Mesenteric fat pad (tissue), 1 donor: ENCODE data around the gene PSG5. TPM values are rescaled to one million over a fixed set of nuclear protein-coding genes. Genes with fewer than 3 reads are reported as not detected.
"Not testable (repeated sequence)": the region's sequence is repeated elsewhere in the genome, so short reads cannot be mapped to it uniquely, and the experiment has no call there.

Experiments
- DNase-seq: peaks from one replicate; pipeline ENCODE4 v3.0.0-alpha.2; 2020; ENCODE audit warnings: low spot score
- total RNA-seq: library from RNA; stranded (reverse); fragmentation: NEBNext Ultra II Directional; extraction: Animal tissue kit (Norgen Biotek cat#: 25700); gene quantifications from one replicate; pipeline ENCODE4 v1.2.1, GENCODE V29; 2021
- donor health status: DM: yes; HTN: yes; CAD: no.

Gene PSG5
- total RNA-seq, 1 donor from 2014 or later: not detected

DNA sequence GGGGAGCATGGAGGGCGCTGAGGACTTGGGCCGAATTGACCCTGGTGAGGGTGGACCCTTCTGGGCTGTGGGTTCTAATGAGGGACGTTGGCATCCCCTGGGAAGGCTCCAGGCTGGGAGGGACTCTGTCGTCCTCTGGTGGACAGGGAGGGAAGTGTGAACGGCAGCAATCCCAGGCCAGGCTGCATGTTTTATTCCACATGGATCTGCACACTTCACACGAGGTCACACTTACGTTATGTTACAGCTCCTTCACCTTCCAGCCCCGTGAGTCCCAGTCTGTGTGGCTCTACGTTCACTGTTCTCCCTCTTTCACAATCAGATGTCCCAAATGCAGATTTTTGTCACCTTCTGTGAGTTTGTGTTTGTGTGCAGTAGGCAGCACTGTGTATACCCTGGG, 1.8 kb upstream of the PSG5 start:
- DNase-seq: not testable (repeated sequence)

DNA sequence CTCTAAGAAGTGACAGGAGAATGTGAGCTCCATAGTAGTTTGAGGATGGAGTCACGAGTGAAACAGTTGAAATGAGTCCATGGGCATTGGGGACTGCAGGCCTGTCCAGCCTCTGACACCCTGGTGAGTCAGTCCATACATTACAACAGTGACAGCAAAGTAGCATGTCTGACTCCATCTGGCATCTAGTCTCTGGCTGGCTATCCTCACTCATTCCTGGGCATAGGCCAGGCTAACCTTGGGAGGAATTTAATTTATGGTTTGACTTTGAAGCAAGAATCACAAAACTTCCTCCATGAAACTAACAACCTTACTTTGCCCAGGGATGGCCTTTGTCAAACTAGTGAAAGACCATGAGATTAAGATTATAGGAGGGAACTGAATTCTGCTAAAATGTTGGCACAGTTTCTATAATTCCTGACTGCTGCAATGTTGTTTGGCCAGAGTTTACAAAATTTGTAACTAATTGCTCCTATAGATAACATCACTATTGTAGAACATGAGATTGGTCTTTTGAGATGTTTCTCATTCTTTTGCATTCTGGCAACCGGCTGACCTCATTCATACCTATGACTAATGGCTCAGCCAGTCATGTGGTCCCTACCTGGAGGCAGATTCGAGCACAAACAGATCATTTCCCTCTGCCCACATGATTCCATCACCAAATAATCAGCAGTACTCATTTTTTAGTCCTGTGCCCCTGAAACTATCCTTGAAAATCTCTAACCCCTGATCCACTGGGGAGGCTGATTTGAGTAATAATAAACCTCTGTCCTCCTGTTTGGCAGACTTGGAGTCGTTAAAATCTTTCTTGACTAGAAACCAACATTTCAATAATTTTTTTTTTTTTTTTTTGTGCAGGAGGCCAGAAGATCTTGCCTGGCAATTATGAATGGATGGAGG, 4.2 kb downstream of the PSG5 start:
- not testable (repeated sequence) for DNase-seq

DNA sequence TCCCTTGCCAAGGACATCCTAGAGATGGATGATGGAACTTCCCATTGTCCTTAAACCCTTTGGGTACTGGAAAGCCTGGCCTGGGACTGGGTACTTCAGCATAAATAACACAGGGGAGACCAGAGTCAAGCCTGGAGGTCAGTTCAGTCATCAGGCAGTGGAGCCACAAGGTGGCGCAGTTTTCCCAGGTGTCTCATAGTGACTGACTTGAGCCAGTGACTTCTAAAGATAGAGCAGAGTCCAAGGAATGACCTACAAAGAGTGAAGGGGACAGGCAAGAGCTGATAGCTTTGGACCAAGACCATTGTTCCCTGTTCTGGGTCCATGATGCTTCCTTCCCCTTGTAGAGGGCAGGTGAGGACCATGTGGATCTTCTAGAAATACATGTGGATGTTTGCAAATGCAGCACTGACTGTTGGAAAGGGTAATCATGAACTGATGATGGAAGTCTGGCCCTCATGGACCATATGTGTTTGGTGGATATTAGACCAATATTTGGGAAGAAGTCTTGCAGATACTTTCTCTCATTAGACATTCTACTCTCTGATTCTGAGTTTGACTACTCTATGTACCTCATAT, 6.7 kb downstream of the PSG5 start:
- DNase-seq: not testable (repeated sequence)

DNA sequence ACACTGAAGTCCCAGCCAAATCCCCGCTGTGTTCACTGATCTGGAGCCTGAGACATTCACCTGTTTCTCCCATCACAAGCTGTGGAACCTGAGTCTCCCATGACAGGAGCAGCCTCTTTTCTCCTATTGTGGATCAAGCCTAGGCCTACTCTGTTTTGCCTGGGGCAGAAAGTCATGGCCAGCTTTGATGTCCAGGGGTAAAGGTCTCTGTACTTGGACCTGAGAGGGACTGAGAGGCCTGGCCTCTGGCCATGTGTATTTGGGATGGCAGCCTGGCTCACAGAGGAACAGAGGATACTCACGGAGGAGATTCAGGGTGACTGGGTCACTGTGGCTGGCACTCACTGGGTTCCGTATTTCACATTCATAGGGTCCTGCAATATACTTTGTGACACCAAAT, 7.8 kb downstream of the PSG5 start:
- DNase-seq: not testable (repeated sequence)

GRCh38 chr19:43165906-43166305, 20.4 kb downstream of the PSG5 start:
- not testable (repeated sequence) for DNase-seq

DNA sequence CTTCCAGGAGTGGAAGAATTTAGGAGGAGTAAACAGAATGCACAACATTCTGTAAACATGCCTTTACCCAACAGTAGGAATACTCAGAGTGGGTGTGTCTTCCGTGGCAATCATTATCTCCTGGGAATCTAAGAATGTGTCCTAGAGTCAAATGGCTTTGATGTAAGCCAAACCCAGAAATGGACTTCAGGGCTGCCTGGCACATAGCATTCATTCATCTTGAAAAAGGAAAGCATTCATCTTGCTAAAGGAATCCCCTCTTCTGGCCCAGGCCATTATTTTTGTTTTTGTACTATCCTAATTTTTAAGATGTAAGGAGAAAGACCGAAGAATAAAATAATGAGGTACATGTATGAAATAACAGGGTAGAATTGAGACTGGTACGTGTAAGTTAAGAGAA, 23.2 kb downstream of the PSG5 start:
- not testable (repeated sequence) for DNase-seq

DNA sequence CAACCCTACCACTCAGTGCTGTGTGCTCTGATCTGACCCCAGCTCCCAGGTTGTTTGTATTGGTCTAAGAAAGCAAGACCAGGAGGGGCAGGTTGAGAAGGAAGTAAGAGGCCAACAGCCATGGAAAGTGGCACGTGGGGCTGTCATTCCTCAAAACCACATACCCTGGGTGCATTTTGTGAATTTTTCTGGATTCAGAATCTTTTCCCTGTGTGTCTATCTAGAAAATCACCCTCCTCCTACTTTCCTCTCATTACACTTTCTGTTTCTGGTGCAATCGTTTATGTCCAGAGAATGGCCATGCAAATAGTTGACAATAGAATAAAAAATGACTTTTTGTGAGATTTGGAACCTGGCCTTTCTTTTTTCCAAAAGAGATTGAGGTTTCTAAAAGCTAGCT, 24.1 kb downstream of the PSG5 start:
- DNase-seq: not testable (repeated sequence)

DNA sequence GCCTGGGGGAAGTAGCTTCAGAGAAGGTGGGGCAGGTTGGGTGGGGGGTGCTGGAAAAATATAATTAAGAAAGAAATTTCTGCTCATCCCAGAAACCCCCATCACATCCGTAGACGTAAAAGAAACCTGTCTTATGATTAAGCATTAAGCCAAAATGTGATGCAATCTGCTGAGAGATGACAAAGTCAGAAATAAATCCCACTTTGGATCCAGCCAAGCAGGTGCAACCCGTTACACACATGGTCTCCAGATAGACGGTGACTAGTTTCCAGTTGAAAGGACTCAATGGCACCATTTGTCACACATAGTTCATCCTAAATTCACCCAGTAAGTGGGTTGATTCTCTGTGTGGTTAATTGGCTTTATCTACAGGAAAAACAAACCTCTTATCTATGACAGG, 34.1 kb downstream of the PSG5 start:
- DNase-seq: no peak

- DNase-seq: not testable (repeated sequence)
These were observed 36.5 kb downstream of the PSG5 start for GRCh38 chr19:43149788-43150187.

GRCh38 chr19:43148233-43148632, 38.1 kb downstream of the PSG5 start:
- no peak for DNase-seq

GRCh38 chr19:43141763-43142162, 44.6 kb downstream of the PSG5 start:
- not testable (repeated sequence) for DNase-seq

DNA sequence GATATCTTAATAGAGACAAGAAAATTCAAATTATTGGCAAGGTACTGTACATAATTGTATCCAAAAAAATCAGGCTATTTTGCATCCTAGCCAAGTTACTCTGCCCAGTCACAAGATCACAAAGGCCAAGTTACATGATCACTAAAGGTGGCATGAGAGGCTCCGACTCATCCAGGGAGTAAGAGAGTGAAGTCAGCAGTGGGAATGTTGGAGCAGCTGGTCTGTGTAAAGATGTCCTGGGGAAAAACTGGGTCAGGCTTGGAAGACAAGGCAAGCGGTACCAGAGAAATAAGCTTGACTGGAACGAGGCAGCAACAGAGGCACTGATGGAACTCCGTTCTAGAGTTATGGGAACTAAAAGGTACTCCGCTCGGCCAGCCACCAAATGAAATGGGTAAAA, 53.6 kb downstream of the PSG5 start:
- no peak for DNase-seq

DNA sequence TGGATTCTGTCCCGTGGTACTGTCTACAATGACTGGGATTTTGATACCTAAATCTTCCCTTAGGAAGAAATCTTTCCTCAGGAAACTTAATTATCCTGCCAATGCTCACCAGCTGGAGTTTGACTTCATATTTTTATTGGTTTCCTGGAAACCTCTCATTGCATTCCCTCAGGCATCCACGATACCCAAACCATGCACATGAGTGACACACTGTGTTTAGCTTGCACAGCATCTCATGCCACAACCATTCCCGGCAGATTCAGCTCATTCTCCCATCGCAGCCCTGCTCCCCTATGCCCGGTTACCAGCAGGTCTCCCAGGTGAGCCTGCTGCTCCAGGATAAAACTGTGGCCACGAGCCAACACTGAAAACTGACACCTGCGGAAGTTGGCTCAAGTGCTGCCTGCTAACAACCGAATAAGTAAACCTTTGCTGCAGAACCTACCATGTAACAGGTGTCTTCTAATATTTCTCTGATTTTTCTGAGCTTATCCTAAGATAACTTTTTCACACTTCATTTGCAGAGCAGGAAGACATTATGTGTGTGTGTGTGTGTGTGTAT, 55.0 kb downstream of the PSG5 start:
- not testable (repeated sequence) for DNase-seq

GRCh38 chr19:43129197-43129596, 57.1 kb downstream of the PSG5 start:
- not testable (repeated sequence) for DNase-seq

- DNase-seq: not testable (repeated sequence)
These were observed 59.0 kb downstream of the PSG5 start for GRCh38 chr19:43127336-43127735.

DNA sequence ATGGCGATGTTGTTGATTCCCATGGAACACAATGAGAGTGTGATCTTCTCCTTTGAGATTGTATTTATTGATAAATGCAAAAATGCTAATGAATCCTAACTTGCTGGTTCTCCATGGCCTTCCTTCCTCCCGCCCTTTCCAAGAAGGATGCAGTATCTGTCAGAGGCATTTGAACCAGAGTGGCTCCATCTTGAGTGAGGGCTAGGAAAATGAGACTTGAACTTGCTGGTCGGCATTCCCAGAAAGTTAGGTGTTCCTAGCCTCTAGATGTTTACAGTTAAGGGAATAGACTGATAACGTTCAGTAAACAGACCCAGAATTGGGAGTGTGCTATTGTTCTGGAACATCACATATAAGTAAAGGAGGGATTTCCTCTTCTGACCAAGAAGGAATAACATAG, 59.6 kb downstream of the PSG5 start:
- no peak for DNase-seq

- no peak for DNase-seq
These were observed 62.0 kb downstream of the PSG5 start for GRCh38 chr19:43124360-43124759.

DNA sequence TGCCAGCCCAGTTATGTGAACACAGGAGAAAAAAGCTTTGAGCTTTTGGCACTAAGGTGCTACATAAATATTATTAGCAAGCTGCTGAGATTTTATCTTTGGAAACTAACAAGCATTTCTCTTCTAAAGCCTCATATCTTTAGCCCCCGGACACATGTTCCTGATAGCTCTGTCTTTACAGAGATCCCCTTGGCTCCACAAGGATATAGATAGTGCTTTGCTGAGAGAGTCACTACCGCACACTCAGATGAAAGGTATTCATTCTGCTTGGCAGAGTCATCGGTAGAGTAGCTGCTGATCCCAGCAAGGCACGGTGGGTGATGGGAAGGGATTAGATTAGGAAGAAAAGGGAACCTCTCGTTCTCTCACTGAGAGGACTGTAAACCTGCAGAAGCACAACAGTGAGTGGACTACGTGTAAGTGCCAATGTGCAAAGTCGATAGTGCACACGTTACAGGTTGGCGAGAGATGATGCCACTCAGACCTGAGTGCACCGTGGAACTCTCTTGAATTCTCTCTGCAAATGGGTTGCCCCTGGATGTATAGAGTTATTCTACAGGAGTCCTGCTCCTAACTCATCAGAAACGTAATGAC, 65.8 kb downstream of the PSG5 start:
- DNase-seq: not testable (repeated sequence)

DNA sequence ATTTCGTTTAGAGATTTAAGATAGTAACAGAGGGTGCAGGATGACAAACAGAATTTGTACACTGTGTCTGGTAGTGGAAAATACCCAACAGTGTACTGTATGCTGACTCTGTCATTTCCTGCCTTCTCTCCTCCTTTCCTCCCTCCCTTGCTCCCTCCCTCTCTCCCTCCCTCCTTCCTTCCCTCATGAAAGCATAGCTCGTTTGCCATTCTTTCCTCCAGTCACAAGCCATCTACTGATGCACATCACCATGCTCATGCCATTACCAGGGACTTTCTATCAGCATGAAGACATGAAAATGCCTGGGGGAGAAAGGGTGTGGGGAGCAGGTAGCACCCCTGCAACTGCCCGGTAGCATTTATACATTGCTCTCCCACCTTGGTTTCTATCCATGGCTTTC, 66.8 kb downstream of the PSG5 start:
- not testable (repeated sequence) for DNase-seq
